ENCODE data around the gene S100B. TPM values are rescaled to one million over a fixed set of nuclear protein-coding genes. Genes with fewer than 3 reads are reported as not detected.

Gene S100B
- total and polyA plus RNA-seq, 2 of the 13 experiments (the other 11 are each of a cell fraction or from before 2014, with no cell fraction given): not detected

- Histone ChIP-seq H3K27me3 (ENCODE audit: control insufficient read depth in 1 of 2, insufficient read depth in 2 of 2, low read length in 2 of 2) (no peaks in the 10 kb centered on the region; a peak in 1 of 5 replicates), H3K4me2 (ENCODE audit: low read depth, low read length) (peak overlapping the region; percentile 74), H3K36me3 (replicated peaks in 1 of 2; ENCODE audit: control insufficient read depth in 1 of 2, insufficient read depth in 2 of 2, low read length in 2 of 2) (no peaks in the 10 kb centered on the region), H2AFZ (ENCODE audit: low read length) (no peak overlapping the region), H3K9ac (ENCODE audit: insufficient read depth, low read depth, low read length) (peak overlapping the region; percentile 90), H3K79me2 (ENCODE audit: insufficient read depth, low read length) (peaks cover 30% of the 10 kb centered on the region), H3K27ac (ENCODE audit: extremely low read length, insufficient read depth, low read length) (peak overlapping the region; percentile 85), H3K9me3 (ENCODE audit: low read length) (no peaks in the 10 kb centered on the region), H3K4me3 (replicated peaks in 1 of 3; ENCODE audit: insufficient read depth in 1 of 3, low read depth in 2 of 3, low read length in 3 of 3) (peak overlapping the region; percentile 55 to 93 (median 83); a peak in 5 of 6 replicates), H4K20me1 (ENCODE audit: insufficient read depth, low read length) (peaks cover 4% of the 10 kb centered on the region; the same call in 1 of the 2 replicates), H3K4me1 (ENCODE audit: insufficient read depth, low read length) (peaks cover 53% of the 10 kb centered on the region)
- DNase-seq (ENCODE audit: low spot score) (peak; percentile 70), ATAC-seq (peak; percentile 62), FAIRE-seq (no peak)
- BruUV-seq (replicated peaks): no TSS peak
- WGBS (ENCODE audit: low lambda C conversion rate): 1% methylated on average over 13 of the region's 14 CpGs
- ChIA-PET CTCF (ENCODE audit: low intra/inter-chr PET ratio, low total read pairs) (no interaction called here), POLR2A (interaction anchor here (0.7 to 5.1 kb wide), 20 partner anchors 8 to 491 kb away, joined by 3 to 48 read pairs (median 5); partner anchors contain the start of gene S100B)
- in situ Hi-C loops (cut with HindIII; ENCODE audit: extremely low pct_ligation_motif_present, low pct_unique_long_range_greater_than_20kb): no loop called here
- intact Hi-C loops (cut with micrococcal nuclease; ENCODE audit: unreplicated experiment): no loop called here
- TF ChIP-seq PAX8 (CRISPR knock-in tag; IDR thresholded peaks at IDR 0.05; ENCODE audit: borderline replicate concordance): no peak
- TF ChIP-seq CREB3 (CRISPR knock-in tag; IDR thresholded peaks at IDR 0.05): no peak
- TF ChIP-seq ZNF234 (CRISPR knock-in tag; conservative IDR thresholded peaks at IDR 0.05): no peak
- TF ChIP-seq CTCF (CRISPR knock-in tag; IDR thresholded peaks at IDR 0.05): peak; percentile 24; the same call in 1 of the 2 replicates
- TF ChIP-seq ZNF564 (CRISPR knock-in tag; IDR thresholded peaks at IDR 0.05): no peak
- TF ChIP-seq SATB2 (CRISPR knock-in tag; IDR thresholded peaks at IDR 0.05): no peak
- 0 out of 2 replicates have a peak, but pooled peaks have one; percentile 25 for TF ChIP-seq ZBTB7A (CRISPR knock-in tag; IDR thresholded peaks at IDR 0.05)
- TF ChIP-seq KDM2A (CRISPR knock-in tag; IDR thresholded peaks at IDR 0.05; ENCODE audit: borderline replicate concordance, low read depth): no peak
- 0 out of 2 replicates have a peak, but pooled peaks have one; percentile 3 for TF ChIP-seq NFAT5 (CRISPR knock-in tag; IDR thresholded peaks at IDR 0.05)
- TF ChIP-seq ZNF552 (CRISPR knock-in tag; IDR thresholded peaks at IDR 0.05; ENCODE audit: borderline replicate concordance): no peak
- no peak for TF ChIP-seq PLRG1 (conservative IDR thresholded peaks at IDR 0.05)
- TF ChIP-seq HMGXB4 (CRISPR knock-in tag; IDR thresholded peaks at IDR 0.05; ENCODE audit: borderline replicate concordance in 1 of 2, low read depth in 1 of 2): peak in 1 of 2 experiments; percentile 4; a peak in 1 of 4 replicates
- TF ChIP-seq ATF7 (IDR thresholded peaks at IDR 0.05): no peak
- no peak for TF ChIP-seq ATF7 (CRISPR knock-in tag; IDR thresholded peaks at IDR 0.05)
- peak; percentile 34 for TF ChIP-seq HNRNPLL (IDR thresholded peaks at IDR 0.05; ENCODE audit: low read depth, low read length, poor library complexity, severe bottlenecking)
Measured at GRCh38 chr21:46634966-46635323, 30.1 kb upstream of the S100B start.

All from HepG2 (cell line).